Islet of Langerhans (tissue), 1 donor: Measurements from ENCODE around the gene LRMDA.

Experiments
- FAIRE-seq: peaks from one replicate; lab custom pipeline; 2011; peaks lifted over from hg19 to GRCh38; lab: Jason Lieb, UNC

The LRMDA gene

GRCh38 chr10:76001461-76001860 lies 570.0 kb downstream of the LRMDA start:
- no peak for FAIRE-seq

- no peak for FAIRE-seq
Measured at GRCh38 chr10:76002262-76002854, 570.9 kb downstream of the LRMDA start.

- no peak for FAIRE-seq
Measured at GRCh38 chr10:76007667-76008181, 576.3 kb downstream of the LRMDA start.

- FAIRE-seq: no peak
Measured at GRCh38 chr10:76009531-76009930, 578.1 kb downstream of the LRMDA start.

- FAIRE-seq: no peak
Measured at GRCh38 chr10:76010703-76011102, 579.3 kb downstream of the LRMDA start.

- no peak for FAIRE-seq
Measured at GRCh38 chr10:76012716-76013327, 581.4 kb downstream of the LRMDA start.

- no peak for FAIRE-seq
Measured at GRCh38 chr10:76015245-76015644, 583.8 kb downstream of the LRMDA start.

- FAIRE-seq: no peak
Measured at GRCh38 chr10:76017026-76017732, 585.8 kb downstream of the LRMDA start.

- FAIRE-seq: no peak
Measured at GRCh38 chr10:76017733-76018433, 586.5 kb downstream of the LRMDA start.

GRCh38 chr10:76020630-76021029 lies 589.2 kb downstream of the LRMDA start:
- FAIRE-seq: no peak

- no peak for FAIRE-seq
Measured at GRCh38 chr10:76021398-76021797, 590.0 kb downstream of the LRMDA start.

GRCh38 chr10:76022366-76022765 lies 590.9 kb downstream of the LRMDA start:
- FAIRE-seq: no peak

GRCh38 chr10:76023007-76023406 lies 591.6 kb downstream of the LRMDA start:
- no peak for FAIRE-seq

- no peak for FAIRE-seq
Measured at GRCh38 chr10:76024460-76025123, 593.2 kb downstream of the LRMDA start.

GRCh38 chr10:76025124-76025477 lies 593.7 kb downstream of the LRMDA start:
- FAIRE-seq: no peak

- no peak for FAIRE-seq
Measured at GRCh38 chr10:76026176-76026771, 594.9 kb downstream of the LRMDA start.

GRCh38 chr10:76026905-76027304 lies 595.5 kb downstream of the LRMDA start:
- no peak for FAIRE-seq

- FAIRE-seq: no peak
Measured at GRCh38 chr10:76029782-76030181, 598.4 kb downstream of the LRMDA start.

GRCh38 chr10:76031099-76031498 lies 599.7 kb downstream of the LRMDA start:
- no peak for FAIRE-seq

- no peak for FAIRE-seq
Measured at GRCh38 chr10:76031769-76032699, 600.6 kb downstream of the LRMDA start.

- no peak for FAIRE-seq
Measured at GRCh38 chr10:76032700-76033039, 601.2 kb downstream of the LRMDA start.
